HG03558 (cell line): Measurements from ENCODE around the gene THOC3.
"Not testable (repeated sequence)": the region's sequence is repeated elsewhere in the genome, so short reads cannot be mapped to it uniquely, and the experiment has no call there.

Source experiments
- ATAC-seq: cut with Tn5 transposase; IDR thresholded peaks from one replicate; pipeline ENCODE4 v1.9.1; 2021; ENCODE audit warnings: moderate number of reproducible peaks; ENCODE audit not compliant: unreplicated experiment; ENCODE audit errors: extremely low read depth

The THOC3 gene

GRCh38 chr5:175967471-175968372, at the start of gene THOC3:
TSS of gene THOC3 (minus strand) at chr5:175968315. CDS start at chr5:175968208, 107 bp downstream.
- peak; percentile 96 for ATAC-seq

- ATAC-seq, result not testable (repeated sequence)
These were observed 49.2 kb upstream of the THOC3 start for GRCh38 chr5:176017324-176017723.

GRCh38 chr5:176014360-176014759, 46.2 kb upstream of the THOC3 start:
- ATAC-seq, result not testable (repeated sequence)

GRCh38 chr5:176011088-176011487, 43.0 kb upstream of the THOC3 start:
- not testable (repeated sequence) for ATAC-seq

- ATAC-seq, result not testable (repeated sequence)
These were observed 42.1 kb upstream of the THOC3 start for GRCh38 chr5:176010202-176010601.

- ATAC-seq, result not testable (repeated sequence)
These were observed 39.1 kb upstream of the THOC3 start for GRCh38 chr5:176007220-176007619.

GRCh38 chr5:176006819-176007218, 38.7 kb upstream of the THOC3 start:
- ATAC-seq, result not testable (repeated sequence)

- ATAC-seq, result not testable (repeated sequence)
These were observed 29.9 kb upstream of the THOC3 start for GRCh38 chr5:175997979-175998378.

GRCh38 chr5:175997495-175997894, 29.4 kb upstream of the THOC3 start:
- not testable (repeated sequence) for ATAC-seq

- not testable (repeated sequence) for ATAC-seq
These were observed 28.7 kb upstream of the THOC3 start for GRCh38 chr5:175996791-175997190.

- ATAC-seq, result not testable (repeated sequence)
These were observed 27.4 kb upstream of the THOC3 start for GRCh38 chr5:175995506-175995905.

GRCh38 chr5:175979371-175979995, 11.4 kb upstream of the THOC3 start:
- ATAC-seq, result not testable (repeated sequence)

- ATAC-seq, result peak; percentile 25
These were observed 266 bp upstream of the THOC3 start for GRCh38 chr5:175968381-175968780.

- ATAC-seq, result not testable (repeated sequence)
These were observed 5.8 kb downstream of the THOC3 start for GRCh38 chr5:175962329-175962728.

- not testable (repeated sequence) for ATAC-seq
These were observed 7.9 kb downstream of the THOC3 start for GRCh38 chr5:175960228-175960627.

- ATAC-seq, result not testable (repeated sequence)
These were observed 9.6 kb downstream of the THOC3 start for GRCh38 chr5:175958515-175958914.

- ATAC-seq, result not testable (repeated sequence)
These were observed 14.0 kb downstream of the THOC3 start for GRCh38 chr5:175954107-175954506.

- ATAC-seq, result not testable (repeated sequence)
These were observed 15.3 kb downstream of the THOC3 start for GRCh38 chr5:175952810-175953209.

GRCh38 chr5:175951339-175951969, 16.7 kb downstream of the THOC3 start:
- ATAC-seq, result not testable (repeated sequence)

GRCh38 chr5:175948329-175949108, 19.6 kb downstream of the THOC3 start:
- ATAC-seq, result not testable (repeated sequence)
